Activated naive CD8-positive, alpha-beta T cell treated with anti-CD3 and anti-CD28 coated beads, Interleukin-2, amount 50 U/mL, for 16 hours (primary cell): Measurements from ENCODE around the gene CDC42EP5.
"Not testable (repeated sequence)": the region's sequence is repeated elsewhere in the genome, so short reads cannot be mapped to it uniquely, and the experiment has no call there.

Experiments used
- DNase-seq: peaks from one replicate; pipeline ENCODE4 v3.0.0-alpha.2; 2020; ENCODE audit warnings: low read depth, low spot score

CDC42EP5 gene

GRCh38 chr19:54473071-54473891 is at the start of gene CDC42EP5:
Gene CDC42EP5, minus strand, starts transcription at chr19:54473296. Its CDS starts 7,749 bp downstream, at chr19:54465547.
- DNase-seq, result no peak

GRCh38 chr19:54521860-54522513 is 48.9 kb upstream of the CDC42EP5 start:
- no peak for DNase-seq

- no peak for DNase-seq
Observed at GRCh38 chr19:54521022-54521859, 48.1 kb upstream of the CDC42EP5 start.

GRCh38 chr19:54518844-54519243 is 45.7 kb upstream of the CDC42EP5 start:
- DNase-seq, result no peak

GRCh38 chr19:54517483-54517882 is 44.4 kb upstream of the CDC42EP5 start:
- DNase-seq, result no peak

GRCh38 chr19:54515156-54515555 is 42.1 kb upstream of the CDC42EP5 start:
- DNase-seq, result no peak

GRCh38 chr19:54509200-54509940 is 36.3 kb upstream of the CDC42EP5 start:
- DNase-seq, result not testable (repeated sequence)

- not testable (repeated sequence) for DNase-seq
Observed at GRCh38 chr19:54508487-54508886, 35.4 kb upstream of the CDC42EP5 start.

GRCh38 chr19:54507824-54508223 is 34.7 kb upstream of the CDC42EP5 start:
- DNase-seq, result no peak

- DNase-seq, result not testable (repeated sequence)
Observed at GRCh38 chr19:54507038-54507717, 34.1 kb upstream of the CDC42EP5 start.

GRCh38 chr19:54506079-54506478 is 33.0 kb upstream of the CDC42EP5 start:
- DNase-seq, result no peak

- not testable (repeated sequence) for DNase-seq
Observed at GRCh38 chr19:54505542-54505941, 32.4 kb upstream of the CDC42EP5 start.

- no peak for DNase-seq
Observed at GRCh38 chr19:54502518-54503048, 29.5 kb upstream of the CDC42EP5 start, which contains the start of gene LAIR2. Gene LAIR2, plus strand, starts transcription at chr19:54502831. Its CDS starts 88 bp downstream, at chr19:54502919.

- not testable (repeated sequence) for DNase-seq
Observed at GRCh38 chr19:54498451-54498772, 25.3 kb upstream of the CDC42EP5 start.

GRCh38 chr19:54497747-54498450 is 24.8 kb upstream of the CDC42EP5 start:
- not testable (repeated sequence) for DNase-seq

GRCh38 chr19:54495284-54495683 is 22.2 kb upstream of the CDC42EP5 start:
- DNase-seq, result not testable (repeated sequence)

- no peak for DNase-seq
Observed at GRCh38 chr19:54493967-54494585, 21.0 kb upstream of the CDC42EP5 start.

GRCh38 chr19:54493056-54493455 is 20.0 kb upstream of the CDC42EP5 start:
- not testable (repeated sequence) for DNase-seq

GRCh38 chr19:54492568-54492967 is 19.5 kb upstream of the CDC42EP5 start:
- DNase-seq, result no peak
